HepG2 (cell line): ENCODE results near the gene RPL41. TPM values are rescaled to one million over a fixed set of nuclear protein-coding genes. Genes with fewer than 3 reads are reported as not detected.

Source experiments
- CEBPG ChIP-seq: IDR thresholded peaks from 2 replicates; pipeline ENCODE4 v1.6.1; 2016
- ETV5 ChIP-seq: IDR thresholded peaks from 2 replicates; pipeline ENCODE4 v1.6.1; 2018; ENCODE audit warnings: missing biosample characterization, missing genetic modification reagents, inconsistent platforms, borderline replicate concordance
- HNF4G ChIP-seq, 2 experiments: sonication (generic) in 1 of 2; formaldehyde crosslinking in 1 of 2; IDR thresholded peaks; 2 replicates each; pipeline versions ENCODE4 v1.4.0 to v1.6.1; 2011 to 2020; ENCODE audit warnings: borderline replicate concordance in 2 of 2, low read depth in 2 of 2, mild to moderate bottlenecking in 2 of 2, low read length in 1 of 2, missing genetic modification reagents in 1 of 2, moderate library complexity in 1 of 2
- NONO ChIP-seq, 2 experiments: fragments of 450-650 bp in 1 of 2; sonication (generic) in 1 of 2; formaldehyde crosslinking in 1 of 2; IDR thresholded peaks in 1 of 2; conservative IDR thresholded peaks in 1 of 2; 2 replicates each; pipeline versions ENCODE4 v1.6.1 to v1.8.0; 2017 to 2022; ENCODE audit warnings: mild to moderate bottlenecking in 1 of 2, missing genetic modification reagents in 1 of 2, moderate library complexity in 1 of 2
- RARG ChIP-seq: sonication (generic); formaldehyde crosslinking; IDR thresholded peaks from 2 replicates; pipeline ENCODE4 v1.4.0; 2020; ENCODE audit warnings: low read depth, mild to moderate bottlenecking, missing genetic modification reagents
- SP5 ChIP-seq: IDR thresholded peaks from 2 replicates; pipeline ENCODE4 v1.6.1; 2016; ENCODE audit warnings: low read depth, borderline replicate concordance
- ZBTB38 ChIP-seq: sonication (generic); formaldehyde crosslinking; IDR thresholded peaks from 2 replicates; pipeline ENCODE4 v1.5.1; 2020; ENCODE audit warnings: mild to moderate bottlenecking, missing genetic modification reagents
- ZNF264 ChIP-seq: sonication (generic); formaldehyde crosslinking; IDR thresholded peaks from 2 replicates; pipeline ENCODE4 v1.4.0; 2020; ENCODE audit warnings: missing genetic modification reagents
- ZNF333 ChIP-seq: sonication (generic); formaldehyde crosslinking; IDR thresholded peaks from 2 replicates; pipeline ENCODE4 v1.4.0; 2020; ENCODE audit warnings: mild to moderate bottlenecking, missing genetic modification reagents, borderline replicate concordance
- ZNF530 ChIP-seq: sonication (generic); formaldehyde crosslinking; IDR thresholded peaks from 2 replicates; pipeline ENCODE4 v1.5.0; 2020; ENCODE audit warnings: low read depth, mild to moderate bottlenecking, missing genetic modification reagents
- polyA plus RNA-seq, 8 experiments: library from polyadenylated mRNA; depleted of rRNA in 3 of 8; stranded (reverse) in 7 of 8; unstranded in 1 of 8; fragments of >200 nt; fragmentation: Illumina TruSeq in 4 of 8; extraction: Trizol in 4 of 8; gene quantifications; 2 replicates each; pipeline versions ENCODE4 v1.2.1 to v1.2.3, GENCODE V29; 2011 to 2016; ENCODE audit warnings: low read depth in 4 of 8, missing spikeins in 1 of 8, mixed read lengths in 1 of 8; ENCODE audit not compliant: insufficient read depth in 1 of 8
- total RNA-seq, 5 experiments: library from RNA; depleted of rRNA; stranded (reverse); fragments of >200 nt; fragmentation: Illumina TruSeq; extraction: Trizol; gene quantifications; 2 replicates each; pipeline ENCODE4 v1.2.3, GENCODE V29; 2016; ENCODE audit warnings: low read depth in 1 of 5
- TF ChIP-seq, protein P1 (sequence below): IDR thresholded peaks from 2 replicates; pipeline ENCODE4 v1.6.1; 2016; ENCODE audit warnings: low read depth, control low read depth
- TF ChIP-seq, protein P2 (sequence below): sonication (generic); formaldehyde crosslinking; IDR thresholded peaks from 2 replicates; pipeline ENCODE4 v1.4.0; 2020; ENCODE audit warnings: mild to moderate bottlenecking, missing genetic modification reagents
- TF ChIP-seq, protein P3 (sequence below): sonication (generic); formaldehyde crosslinking; IDR thresholded peaks from 2 replicates; pipeline ENCODE4 v1.5.1; 2020; ENCODE audit warnings: mild to moderate bottlenecking, missing genetic modification reagents, borderline replicate concordance
- TF ChIP-seq, protein P4 (sequence below): sonication (generic); formaldehyde crosslinking; IDR thresholded peaks from 2 replicates; pipeline ENCODE4 v1.5.0; 2020; ENCODE audit warnings: mild to moderate bottlenecking, missing genetic modification reagents, borderline replicate concordance
- TF ChIP-seq, protein P5 (sequence below): sonication (generic); formaldehyde crosslinking; IDR thresholded peaks from 2 replicates; pipeline ENCODE4 v1.5.1; 2020; ENCODE audit warnings: missing genetic modification reagents, mild to moderate bottlenecking, borderline replicate concordance

The RPL41 gene
- total and polyA plus RNA-seq, 2 of the 13 experiments (the other 11 are each of a cell fraction or from before 2014, with no cell fraction given) = 4,012 to 7,670 TPM

DNA sequence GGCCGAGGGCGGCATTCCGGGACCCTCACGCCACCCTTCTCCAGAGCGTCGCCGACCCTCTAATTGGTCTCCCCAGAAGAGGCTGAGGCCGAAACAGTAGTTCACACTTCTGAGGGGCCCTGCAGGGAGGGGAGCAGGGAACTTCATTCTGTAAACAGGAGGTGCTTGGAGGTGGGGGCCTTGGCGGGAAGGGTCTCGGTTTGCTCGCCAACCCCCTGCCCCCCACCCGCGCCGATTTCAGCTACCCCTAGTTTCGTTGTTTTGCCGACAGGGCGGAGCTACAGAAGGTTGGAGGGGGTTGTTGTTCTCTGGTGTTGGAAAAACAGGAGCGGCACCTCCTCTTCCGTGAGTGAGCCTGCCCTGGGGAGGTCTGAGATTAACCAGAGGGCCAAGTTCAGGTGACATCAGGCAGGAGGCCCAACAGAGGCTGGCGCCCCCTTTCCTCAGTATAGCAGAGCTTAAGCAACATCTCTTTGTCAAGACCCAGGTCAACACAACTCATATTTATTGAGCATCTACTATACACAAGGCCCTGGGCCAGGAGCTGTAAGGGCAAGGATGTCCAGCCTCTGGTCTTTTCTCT, 35.8 kb upstream of the RPL41 start (continued):
- no peak for TF ChIP-seq NONO (IDR thresholded peaks at IDR 0.05)
- TF ChIP-seq NONO (CRISPR knock-in tag; conservative IDR thresholded peaks at IDR 0.05) = peak; percentile 14
- TF ChIP-seq, protein P1, sequence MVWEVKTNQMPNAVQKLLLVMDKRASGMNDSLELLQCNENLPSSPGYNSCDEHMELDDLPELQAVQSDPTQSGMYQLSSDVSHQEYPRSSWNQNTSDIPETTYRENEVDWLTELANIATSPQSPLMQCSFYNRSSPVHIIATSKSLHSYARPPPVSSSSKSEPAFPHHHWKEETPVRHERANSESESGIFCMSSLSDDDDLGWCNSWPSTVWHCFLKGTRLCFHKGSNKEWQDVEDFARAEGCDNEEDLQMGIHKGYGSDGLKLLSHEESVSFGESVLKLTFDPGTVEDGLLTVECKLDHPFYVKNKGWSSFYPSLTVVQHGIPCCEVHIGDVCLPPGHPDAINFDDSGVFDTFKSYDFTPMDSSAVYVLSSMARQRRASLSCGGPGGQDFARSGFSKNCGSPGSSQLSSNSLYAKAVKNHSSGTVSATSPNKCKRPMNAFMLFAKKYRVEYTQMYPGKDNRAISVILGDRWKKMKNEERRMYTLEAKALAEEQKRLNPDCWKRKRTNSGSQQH (CRISPR knock-in tag) = no peak; the same call in 1 of the 2 replicates
- TF ChIP-seq, protein P2, sequence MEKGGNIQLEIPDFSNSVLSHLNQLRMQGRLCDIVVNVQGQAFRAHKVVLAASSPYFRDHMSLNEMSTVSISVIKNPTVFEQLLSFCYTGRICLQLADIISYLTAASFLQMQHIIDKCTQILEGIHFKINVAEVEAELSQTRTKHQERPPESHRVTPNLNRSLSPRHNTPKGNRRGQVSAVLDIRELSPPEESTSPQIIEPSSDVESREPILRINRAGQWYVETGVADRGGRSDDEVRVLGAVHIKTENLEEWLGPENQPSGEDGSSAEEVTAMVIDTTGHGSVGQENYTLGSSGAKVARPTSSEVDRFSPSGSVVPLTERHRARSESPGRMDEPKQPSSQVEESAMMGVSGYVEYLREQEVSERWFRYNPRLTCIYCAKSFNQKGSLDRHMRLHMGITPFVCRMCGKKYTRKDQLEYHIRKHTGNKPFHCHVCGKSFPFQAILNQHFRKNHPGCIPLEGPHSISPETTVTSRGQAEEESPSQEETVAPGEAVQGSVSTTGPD (CRISPR knock-in tag) = no peak; the same call in 1 of the 2 replicates
- peak; percentile 63; the same call in 1 of the 2 replicates for TF ChIP-seq ETV5 (CRISPR knock-in tag)
- peak; percentile 93 for TF ChIP-seq CEBPG (CRISPR knock-in tag)
- TF ChIP-seq ZBTB38 (CRISPR knock-in tag) = no peak
- no peak for TF ChIP-seq ZNF333
- TF ChIP-seq, protein P3, sequence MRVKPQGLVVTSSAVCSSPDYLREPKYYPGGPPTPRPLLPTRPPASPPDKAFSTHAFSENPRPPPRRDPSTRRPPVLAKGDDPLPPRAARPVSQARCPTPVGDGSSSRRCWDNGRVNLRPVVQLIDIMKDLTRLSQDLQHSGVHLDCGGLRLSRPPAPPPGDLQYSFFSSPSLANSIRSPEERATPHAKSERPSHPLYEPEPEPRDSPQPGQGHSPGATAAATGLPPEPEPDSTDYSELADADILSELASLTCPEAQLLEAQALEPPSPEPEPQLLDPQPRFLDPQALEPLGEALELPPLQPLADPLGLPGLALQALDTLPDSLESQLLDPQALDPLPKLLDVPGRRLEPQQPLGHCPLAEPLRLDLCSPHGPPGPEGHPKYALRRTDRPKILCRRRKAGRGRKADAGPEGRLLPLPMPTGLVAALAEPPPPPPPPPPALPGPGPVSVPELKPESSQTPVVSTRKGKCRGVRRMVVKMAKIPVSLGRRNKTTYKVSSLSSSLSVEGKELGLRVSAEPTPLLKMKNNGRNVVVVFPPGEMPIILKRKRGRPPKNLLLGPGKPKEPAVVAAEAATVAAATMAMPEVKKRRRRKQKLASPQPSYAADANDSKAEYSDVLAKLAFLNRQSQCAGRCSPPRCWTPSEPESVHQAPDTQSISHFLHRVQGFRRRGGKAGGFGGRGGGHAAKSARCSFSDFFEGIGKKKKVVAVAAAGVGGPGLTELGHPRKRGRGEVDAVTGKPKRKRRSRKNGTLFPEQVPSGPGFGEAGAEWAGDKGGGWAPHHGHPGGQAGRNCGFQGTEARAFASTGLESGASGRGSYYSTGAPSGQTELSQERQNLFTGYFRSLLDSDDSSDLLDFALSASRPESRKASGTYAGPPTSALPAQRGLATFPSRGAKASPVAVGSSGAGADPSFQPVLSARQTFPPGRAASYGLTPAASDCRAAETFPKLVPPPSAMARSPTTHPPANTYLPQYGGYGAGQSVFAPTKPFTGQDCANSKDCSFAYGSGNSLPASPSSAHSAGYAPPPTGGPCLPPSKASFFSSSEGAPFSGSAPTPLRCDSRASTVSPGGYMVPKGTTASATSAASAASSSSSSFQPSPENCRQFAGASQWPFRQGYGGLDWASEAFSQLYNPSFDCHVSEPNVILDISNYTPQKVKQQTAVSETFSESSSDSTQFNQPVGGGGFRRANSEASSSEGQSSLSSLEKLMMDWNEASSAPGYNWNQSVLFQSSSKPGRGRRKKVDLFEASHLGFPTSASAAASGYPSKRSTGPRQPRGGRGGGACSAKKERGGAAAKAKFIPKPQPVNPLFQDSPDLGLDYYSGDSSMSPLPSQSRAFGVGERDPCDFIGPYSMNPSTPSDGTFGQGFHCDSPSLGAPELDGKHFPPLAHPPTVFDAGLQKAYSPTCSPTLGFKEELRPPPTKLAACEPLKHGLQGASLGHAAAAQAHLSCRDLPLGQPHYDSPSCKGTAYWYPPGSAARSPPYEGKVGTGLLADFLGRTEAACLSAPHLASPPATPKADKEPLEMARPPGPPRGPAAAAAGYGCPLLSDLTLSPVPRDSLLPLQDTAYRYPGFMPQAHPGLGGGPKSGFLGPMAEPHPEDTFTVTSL (CRISPR knock-in tag) = no peak
- TF ChIP-seq HNF4G (IDR thresholded peaks at IDR 0.05; ENCODE audit: borderline replicate concordance, low read depth, low read length) = peak; percentile 66; the same call in 1 of the 2 replicates
- peak; percentile 66; the same call in 1 of the 2 replicates for TF ChIP-seq HNF4G (CRISPR knock-in tag; IDR thresholded peaks at IDR 0.05; ENCODE audit: borderline replicate concordance, low read depth)
- TF ChIP-seq RARG (CRISPR knock-in tag) = no peak
- TF ChIP-seq ZNF264 = no peak
- TF ChIP-seq ZNF530 (CRISPR knock-in tag) = no peak
- TF ChIP-seq, protein P4, sequence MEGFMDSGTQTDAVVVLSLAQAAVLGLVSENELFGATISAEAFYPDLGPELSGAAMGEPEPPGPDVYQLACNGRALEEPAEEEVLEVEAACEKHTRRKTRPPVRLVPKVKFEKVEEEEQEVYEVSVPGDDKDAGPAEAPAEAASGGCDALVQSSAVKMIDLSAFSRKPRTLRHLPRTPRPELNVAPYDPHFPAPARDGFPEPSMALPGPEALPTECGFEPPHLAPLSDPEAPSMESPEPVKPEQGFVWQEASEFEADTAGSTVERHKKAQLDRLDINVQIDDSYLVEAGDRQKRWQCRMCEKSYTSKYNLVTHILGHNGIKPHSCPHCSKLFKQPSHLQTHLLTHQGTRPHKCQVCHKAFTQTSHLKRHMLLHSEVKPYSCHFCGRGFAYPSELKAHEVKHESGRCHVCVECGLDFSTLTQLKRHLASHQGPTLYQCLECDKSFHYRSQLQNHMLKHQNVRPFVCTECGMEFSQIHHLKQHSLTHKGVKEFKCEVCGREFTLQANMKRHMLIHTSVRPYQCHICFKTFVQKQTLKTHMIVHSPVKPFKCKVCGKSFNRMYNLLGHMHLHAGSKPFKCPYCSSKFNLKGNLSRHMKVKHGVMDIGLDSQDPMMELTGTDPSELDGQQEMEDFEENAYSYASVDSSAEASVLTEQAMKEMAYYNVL = 0 out of 2 replicates have a peak, but pooled peaks have one; percentile 18
- TF ChIP-seq SP5 (CRISPR knock-in tag) = peak; percentile 84
- TF ChIP-seq, protein P5, sequence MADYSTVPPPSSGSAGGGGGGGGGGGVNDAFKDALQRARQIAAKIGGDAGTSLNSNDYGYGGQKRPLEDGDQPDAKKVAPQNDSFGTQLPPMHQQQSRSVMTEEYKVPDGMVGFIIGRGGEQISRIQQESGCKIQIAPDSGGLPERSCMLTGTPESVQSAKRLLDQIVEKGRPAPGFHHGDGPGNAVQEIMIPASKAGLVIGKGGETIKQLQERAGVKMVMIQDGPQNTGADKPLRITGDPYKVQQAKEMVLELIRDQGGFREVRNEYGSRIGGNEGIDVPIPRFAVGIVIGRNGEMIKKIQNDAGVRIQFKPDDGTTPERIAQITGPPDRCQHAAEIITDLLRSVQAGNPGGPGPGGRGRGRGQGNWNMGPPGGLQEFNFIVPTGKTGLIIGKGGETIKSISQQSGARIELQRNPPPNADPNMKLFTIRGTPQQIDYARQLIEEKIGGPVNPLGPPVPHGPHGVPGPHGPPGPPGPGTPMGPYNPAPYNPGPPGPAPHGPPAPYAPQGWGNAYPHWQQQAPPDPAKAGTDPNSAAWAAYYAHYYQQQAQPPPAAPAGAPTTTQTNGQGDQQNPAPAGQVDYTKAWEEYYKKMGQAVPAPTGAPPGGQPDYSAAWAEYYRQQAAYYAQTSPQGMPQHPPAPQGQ (CRISPR knock-in tag) = no peak
